Measurements from ENCODE around the gene TMEM239.

The TMEM239 gene

DNA sequence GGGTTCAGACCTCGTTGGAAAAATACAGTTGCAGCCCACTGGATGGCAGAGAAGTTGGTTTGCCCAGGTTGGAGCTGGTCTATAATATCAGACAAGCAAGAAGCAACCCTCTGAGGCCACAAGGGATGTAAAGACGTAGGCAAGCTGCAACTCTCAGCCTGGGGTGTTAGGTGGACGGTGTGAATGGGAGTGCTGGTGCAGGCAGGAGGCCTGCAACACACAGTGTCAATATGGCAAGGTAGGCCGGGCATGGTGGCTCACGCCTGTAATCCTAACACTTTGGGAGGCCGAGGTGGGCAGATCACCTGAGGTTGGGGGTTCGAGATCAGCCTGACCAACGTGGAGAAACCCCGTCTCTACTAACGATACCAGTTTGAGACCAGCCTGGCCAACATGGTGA lies 34.9 kb downstream of the TMEM239 start:
- no peak for DNase-seq

DNA sequence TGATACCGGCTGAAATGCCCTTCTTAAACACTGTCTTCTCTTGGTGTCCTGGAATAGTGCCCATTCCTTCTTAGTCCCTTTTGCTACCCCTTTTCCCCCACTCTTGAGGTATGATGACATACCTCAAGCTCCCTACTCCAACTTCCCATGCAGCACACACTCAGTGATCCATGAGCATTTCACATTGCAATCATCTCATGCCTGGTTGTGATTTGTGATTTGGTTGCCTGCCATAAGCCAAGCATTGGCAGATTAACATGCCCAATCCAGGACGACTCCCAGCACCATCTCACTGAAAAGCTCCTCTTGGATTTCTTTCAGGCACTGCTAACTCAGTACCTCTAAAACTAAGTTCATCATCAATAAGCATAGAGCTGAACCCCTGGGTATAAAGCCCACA lies 42.4 kb downstream of the TMEM239 start:
- DNase-seq, result no peak

DNA sequence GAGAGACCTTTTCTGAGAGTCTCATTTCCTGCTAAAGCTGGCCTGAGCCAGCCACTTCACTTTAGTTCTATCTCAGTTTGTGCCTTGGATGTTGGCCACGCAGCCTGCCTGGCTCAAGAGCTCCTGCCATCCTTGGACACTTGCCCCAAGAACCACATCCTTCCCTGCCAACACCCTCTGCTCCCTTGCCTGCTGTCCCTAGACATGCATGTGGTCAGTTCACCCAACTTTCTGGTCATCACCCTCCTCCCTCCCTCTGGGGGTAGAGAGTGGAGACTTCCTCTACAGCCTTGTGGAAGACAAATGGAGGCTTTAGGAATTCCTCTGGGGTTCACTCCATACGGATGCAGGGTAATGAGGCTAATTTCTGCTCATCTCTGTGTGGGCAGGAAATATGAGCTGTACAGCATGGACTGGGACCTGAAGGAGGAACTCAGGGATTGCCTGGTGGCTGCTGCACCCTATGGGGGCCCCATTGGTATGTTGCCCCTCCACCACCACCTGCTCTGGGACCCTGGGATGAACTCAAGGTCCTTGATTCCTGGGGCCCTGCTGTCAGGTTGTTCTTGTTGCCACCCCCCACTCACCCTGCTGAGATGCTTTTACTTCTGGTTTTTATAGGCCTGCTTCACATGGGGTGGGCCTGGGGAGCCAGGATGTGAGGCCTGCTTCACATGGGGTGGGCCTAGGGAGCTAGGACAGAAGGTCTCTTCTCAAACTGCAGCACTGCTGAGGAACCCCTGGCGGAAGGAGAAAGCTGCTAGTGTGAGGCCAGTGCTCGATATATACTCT lies 43.4 kb downstream of the TMEM239 start:
- no peak for DNase-seq

DNA sequence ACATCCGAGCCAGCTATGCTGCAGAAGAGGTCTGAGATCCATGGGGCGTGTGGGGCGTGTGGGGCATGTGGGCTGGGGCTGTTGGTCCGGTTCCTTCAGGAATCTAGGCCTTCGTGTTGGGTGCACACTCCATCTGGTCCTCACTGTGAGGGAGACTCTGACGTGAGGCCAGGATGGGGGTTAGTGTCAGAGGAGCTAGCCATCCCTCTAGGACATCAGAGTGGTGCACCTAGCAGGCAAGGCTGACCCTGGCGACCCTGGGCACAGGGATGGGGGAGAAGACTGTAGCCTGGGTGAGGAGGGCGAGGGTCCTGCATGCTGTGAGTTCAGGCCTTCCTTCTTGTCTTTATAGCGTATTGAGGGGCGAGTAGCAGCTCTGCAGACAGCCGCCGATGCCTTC lies 48.5 kb downstream of the TMEM239 start:
- DNase-seq, result no peak

DNA sequence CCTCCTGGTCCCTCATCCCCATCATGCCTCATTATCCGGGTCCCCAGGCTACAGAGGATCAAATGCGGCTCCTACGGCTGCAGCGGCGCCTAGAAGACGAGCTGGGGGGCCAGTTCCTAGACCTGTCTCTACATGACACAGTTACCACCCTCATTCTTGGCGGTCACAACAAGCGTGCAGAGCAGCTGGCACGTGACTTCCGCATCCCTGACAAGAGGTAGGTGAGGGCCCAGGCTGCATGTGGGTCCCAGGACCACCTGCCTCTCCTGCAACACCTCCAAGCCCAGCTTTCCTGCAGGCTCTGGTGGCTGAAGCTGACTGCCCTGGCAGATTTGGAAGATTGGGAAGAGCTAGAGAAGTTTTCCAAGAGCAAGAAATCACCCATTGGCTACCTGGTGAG lies 48.9 kb downstream of the TMEM239 start:
- DNase-seq, result no peak

DNA sequence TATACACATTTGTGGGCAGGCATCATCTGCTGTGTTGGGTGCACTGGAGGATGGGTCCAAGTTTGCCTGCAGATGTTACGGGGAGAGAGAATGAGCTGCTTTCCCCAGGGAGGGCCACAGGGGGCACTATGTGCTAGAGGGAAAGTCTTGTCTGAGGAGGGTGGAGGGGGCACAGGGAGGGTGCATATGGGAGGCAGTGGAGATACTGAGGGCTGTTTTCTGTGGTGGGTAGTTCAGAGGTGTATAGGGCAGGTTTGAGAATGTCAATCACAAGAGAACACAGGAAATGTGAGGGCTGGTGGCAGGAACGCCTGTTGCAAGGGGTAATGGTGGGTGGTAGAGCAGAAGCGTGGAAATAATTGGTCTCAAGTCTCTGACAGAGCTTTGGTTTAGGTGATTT lies 49.5 kb downstream of the TMEM239 start:
- DNase-seq, result no peak

DNA sequence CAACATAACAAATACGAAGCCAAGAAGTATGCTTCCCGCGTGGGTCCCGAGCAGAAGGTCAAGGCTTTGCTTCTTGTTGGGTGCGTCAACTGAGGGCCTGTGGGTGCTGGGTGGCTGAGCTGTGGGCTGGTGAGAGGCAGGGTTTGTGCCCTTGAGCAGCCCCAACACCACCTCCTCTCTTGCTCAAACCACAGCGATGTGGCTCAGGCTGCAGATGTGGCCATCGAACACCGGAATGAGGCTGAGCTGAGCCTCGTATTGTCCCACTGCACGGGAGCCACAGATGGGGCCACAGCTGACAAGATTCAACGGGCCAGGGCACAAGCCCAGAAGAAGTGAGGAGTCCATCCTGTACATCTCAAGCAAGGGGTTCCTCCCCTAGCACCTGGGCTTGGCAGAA lies 50.1 kb downstream of the TMEM239 start:
- DNase-seq, result no peak

DNA sequence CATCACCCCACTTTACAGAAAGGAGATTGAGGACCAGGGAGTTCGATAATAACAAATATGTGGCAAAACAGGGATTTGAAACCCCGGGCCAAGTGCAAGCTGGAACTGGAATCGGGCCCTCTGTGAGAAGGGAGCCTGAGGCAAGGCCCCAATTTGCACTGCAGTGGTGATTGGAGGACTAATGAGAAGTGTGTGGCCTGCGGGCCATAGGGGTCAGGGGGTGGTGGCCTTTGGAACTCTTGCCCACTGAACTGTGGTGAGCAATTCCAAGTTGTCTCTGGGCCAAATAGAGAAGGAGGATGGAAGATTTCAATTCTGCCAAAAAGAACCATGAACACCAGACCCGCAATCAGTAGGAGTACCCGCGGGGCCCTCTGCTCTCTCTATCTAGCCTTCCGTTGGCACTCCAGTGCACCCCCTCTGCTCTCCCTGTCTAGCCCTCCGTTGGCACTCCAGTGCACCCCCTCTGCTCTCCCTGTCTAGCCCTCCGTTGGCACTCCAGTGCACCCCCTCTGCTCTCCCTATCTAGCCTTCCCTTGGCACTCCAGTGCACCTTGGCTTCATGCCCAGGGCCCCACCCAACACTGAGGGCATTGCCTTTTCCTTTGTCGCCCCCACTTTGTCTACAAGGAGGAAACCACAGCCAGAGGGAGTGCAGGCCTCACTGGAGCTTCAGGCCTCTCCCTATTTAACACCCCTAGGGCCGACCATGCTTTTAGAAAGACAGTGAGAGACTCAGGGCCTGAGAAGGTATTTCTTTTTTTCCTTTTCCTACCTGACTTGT lies 51.1 kb downstream of the TMEM239 start:
- DNase-seq, result no peak

All from NCI-H524 (cell line).